CD1c-positive myeloid dendritic cell (primary cell): Measurements from ENCODE around the gene SRPK3.
"Not testable (repeated sequence)": the region's sequence is repeated elsewhere in the genome, so short reads cannot be mapped to it uniquely, and the experiment has no call there.

ENCODE experiments used
- DNase-seq: peaks from one replicate; pipeline ENCODE4 v3.0.0-alpha.2; 2016; ENCODE audit errors: extremely low spot score

The SRPK3 gene

DNA sequence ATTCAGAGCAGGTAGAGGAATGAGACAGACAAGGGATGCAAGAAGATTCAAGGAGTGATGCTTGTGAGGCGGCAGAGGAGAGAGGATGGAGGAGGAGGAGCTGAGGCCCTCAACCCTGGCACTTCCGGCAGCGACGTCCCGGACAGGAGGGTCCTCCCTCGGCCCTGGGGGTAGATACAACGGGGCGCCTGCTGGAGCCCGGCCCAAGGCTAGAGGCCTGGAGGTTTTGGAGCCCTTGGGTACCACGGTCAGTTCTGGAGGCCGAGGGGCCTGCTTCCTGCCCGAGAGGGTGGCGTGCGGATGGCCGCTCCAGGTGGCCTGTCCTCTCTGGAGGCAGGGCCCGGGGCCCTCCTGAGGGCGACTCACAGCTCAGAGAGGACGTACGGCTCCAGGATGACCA is 27.1 kb downstream of the SRPK3 start:
- no peak for DNase-seq

DNA sequence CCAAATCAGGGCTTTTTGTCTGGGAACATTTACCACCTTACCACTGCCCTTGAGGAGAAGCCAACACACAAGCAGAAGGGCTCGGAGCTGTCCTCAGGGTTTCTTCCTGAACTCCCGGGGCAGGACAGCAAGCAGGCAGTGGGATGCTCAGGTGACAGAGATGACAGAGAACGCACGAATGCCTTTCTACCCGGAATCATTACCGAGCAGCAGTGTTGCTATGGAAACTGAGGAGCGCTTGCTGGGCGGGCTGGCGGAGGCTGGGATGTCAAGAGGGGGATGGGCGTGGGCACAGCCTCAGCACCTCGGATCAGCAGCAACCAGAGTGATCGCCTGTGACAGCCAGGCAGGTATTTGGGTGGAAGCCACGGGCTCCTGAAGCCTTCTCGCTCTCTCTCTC is 31.4 kb downstream of the SRPK3 start:
- no peak for DNase-seq

GRCh38 chrX:153813161-153813560 is 32.3 kb downstream of the SRPK3 start:
- DNase-seq: no peak

DNA sequence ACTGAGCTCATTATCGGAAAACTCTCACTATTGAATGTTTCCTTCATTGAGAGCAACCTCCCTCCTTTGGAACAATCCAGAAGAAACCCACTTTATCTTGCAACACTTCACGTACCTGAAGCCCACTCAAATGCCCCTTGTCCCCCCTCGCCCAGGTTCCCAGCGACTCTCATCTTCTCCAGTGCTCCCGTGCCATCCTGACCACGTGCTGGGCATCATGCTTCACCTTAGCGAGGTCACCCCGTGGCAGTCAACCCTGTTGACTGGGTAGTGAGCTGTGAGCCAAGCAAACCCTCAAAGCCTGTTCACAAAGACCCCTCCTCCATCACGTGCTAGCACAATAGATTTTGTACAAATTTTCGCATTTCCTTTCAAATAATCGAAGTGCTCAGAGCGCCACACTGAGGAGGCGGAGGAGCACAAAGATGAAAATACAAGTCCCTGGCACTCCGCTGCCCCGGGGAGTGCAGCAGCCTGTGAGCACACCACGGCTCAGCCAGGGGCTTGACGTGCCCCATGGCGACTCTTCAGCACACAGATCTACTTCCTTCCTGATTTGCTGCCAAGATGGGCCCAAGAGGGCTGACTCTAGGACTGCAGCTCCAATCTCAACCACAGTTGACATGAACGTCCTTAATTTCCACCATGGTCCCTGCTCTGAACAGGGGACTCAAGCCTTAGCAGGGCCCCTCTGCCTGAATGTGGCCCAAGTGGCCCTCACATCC is 33.9 kb downstream of the SRPK3 start:
- no peak for DNase-seq

- no peak for DNase-seq
Observed at GRCh38 chrX:153816831-153817690, 36.2 kb downstream of the SRPK3 start.

- not testable (repeated sequence) for DNase-seq
Observed at GRCh38 chrX:153818064-153818463, 37.2 kb downstream of the SRPK3 start.

- DNase-seq: peak; percentile 56
Observed at GRCh38 chrX:153818571-153819383, 37.9 kb downstream of the SRPK3 start.

DNA sequence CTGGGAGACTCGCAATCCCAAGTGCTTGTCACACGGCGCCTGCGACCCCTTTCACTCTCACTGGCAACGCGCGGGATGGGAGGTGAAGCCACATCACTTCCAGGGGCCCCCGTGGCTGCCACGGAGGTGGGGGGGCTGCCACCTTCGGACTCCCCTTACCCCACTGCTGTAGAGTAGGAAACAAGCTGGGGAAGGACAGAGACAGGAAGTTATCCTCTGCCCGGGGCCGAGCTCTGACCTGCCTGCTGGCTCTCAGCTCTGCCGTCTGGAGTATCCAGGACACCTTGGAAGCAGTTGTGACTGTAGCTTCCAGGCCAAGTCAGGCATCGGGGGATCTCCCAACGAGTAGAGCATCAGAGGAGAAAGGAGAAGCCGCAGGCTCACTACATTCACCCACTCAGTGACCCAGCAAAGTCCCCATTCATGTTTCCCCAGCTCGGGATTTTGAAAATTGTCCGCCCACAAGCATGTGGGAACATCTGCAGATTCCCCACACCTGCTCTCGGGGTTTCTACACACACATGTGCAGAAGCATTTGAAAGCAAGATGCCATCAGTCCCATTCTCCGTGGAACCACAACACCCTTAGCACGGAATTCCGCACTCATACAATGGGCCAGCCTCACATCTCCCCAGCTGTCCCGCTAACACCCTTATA is 38.7 kb downstream of the SRPK3 start:
- DNase-seq: no peak

DNA sequence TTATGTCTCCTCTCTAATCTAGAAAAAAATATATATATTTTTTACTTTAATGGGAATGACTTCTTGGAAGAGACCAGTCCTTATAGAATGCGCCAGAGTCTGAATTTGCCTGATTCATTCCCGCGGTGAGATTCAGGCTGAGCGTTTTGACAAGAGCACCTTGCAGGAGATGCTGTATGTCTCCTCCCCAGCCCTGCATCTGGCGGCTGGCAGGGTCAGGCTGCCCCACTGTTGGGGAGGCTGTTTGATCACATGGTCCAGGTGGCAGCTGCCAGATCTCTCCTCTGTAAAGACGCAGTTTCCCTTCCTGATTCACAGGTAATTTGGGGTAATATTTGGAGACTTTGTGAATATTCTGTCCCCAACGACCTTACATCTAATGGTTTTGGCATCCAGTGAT is 39.8 kb downstream of the SRPK3 start:
- no peak for DNase-seq

DNA sequence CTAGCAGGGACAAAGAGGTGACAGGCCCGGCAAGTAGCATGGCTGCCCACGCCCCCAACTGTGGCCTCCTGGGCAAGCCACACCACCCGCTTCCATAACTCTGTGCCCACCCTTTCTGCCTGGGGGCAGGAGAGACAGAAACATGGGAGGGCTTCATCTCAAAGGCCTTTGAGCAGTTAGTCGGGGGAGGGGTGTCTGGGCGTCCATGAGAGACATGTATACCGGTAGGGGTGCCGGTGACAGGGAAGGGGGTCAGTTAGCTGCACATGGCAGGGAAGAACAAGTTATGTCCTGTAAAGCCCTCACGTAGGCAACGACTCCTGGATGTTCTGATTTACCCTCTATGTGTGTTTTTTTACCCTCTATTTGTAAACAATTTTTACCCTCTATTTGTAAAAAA is 40.2 kb downstream of the SRPK3 start:
- no peak for DNase-seq

DNA sequence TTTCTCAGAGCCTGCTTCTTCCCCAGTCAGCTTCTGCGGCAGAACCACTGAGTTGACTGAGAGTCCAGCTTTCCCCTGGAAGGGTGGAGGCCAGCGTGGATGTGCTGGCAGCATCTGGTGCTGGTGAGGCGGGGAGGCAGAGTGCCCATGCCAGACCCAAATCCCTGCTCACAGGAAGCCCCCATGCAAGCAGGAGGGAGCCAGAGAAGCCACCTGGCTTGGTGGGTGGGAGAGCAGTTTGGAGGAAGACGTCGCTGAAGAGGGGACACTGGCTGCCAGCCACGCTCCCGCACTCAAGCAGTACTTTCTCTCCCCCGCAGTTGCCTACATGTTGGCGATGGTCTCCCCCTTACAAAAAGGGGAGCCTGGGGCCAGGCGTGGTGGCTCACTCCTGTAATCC is 43.5 kb downstream of the SRPK3 start:
- no peak for DNase-seq

GRCh38 chrX:153825042-153825441 is 44.2 kb downstream of the SRPK3 start:
- DNase-seq: no peak

DNA sequence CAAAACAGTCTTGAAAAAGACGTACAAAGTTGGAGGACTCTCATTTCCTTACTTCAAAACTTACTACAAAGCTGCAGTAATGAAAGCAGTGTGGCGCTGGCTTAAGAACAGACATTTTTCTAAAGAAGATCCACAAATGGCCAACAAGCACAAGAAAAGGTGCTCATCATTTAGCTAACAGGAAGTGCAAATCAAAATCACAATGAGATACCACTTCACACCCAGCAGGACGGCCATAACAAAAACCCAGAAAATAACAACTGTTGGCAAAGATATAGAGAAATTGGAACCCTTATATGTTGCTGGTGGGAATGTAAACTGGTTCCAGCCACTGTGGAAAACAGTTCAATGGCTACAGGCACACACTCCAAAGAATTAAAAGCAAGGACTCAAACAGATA is 46.2 kb downstream of the SRPK3 start:
- DNase-seq: no peak

DNA sequence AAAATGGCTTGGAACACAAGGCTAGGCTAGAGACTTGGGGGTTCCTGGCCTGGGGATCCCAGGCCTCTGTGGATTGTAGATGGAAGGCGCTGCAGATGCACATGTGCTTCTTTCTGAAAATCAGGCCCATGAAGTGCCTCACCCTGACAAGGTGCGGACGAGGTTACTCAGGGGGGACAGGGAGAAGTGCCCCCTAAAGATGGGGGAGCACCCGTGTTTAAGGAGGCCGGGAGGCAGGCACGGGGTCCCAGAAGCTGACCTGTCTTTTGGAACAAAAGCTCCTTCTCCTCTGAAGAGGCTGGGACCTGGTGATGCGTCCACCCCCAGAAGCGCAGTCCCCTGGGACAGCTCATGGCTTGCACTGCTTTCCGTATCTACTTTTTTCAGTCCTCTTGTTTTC is 47.1 kb downstream of the SRPK3 start:
- DNase-seq: no peak

GRCh38 chrX:153828308-153828707 is 47.5 kb downstream of the SRPK3 start:
- no peak for DNase-seq

- no peak for DNase-seq
Observed at GRCh38 chrX:153828723-153829548, 48.1 kb downstream of the SRPK3 start.

GRCh38 chrX:153829549-153829798 is 48.6 kb downstream of the SRPK3 start:
- DNase-seq: no peak

DNA sequence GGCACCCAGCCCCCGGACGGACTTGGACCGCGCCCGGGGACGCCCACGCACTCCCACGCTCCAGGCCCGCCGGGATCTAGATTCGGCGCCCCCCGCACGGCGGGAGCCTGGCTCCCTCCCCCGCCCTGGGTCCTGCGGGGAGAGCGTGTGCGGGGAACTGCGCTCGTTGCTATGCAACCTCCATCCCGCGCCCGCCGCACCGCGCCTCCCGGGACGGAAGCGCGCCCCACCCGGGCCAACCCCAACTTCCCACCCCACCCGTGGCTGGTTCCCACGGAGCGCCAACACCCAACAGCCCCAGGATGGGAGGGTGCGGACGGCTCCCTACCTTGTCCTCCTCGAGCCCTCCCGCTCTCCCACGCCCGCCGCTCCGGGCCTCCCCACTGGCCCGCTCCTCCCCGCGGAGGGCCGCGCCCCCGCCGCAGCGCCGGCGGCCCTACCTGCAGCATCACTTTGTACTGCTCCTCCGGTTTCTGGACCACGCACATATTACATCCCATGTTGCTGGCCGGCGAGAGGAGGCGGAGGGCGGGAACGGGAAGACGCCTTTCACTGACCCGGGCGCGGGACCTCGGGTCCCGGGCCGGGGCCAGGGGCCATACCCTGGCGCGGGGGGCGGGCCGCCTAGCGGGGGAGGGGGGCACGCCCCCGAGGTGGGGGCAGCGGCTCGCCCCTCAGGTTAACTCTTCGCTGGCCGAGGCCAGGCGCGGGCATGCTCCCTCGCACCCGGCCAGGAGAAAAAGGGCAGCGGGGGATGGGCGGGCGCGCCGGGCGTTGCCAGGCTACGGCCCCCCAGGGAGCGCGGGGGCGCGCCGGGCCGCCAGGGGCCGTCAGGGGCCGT is 49.2 kb downstream of the SRPK3 start, which contains the start of gene PDZD4:
Gene PDZD4 (minus strand): TSS at position 746 of the 841 bp plus-strand sequence. CDS start 246 bp downstream, at position 500.
- DNase-seq: no peak

DNA sequence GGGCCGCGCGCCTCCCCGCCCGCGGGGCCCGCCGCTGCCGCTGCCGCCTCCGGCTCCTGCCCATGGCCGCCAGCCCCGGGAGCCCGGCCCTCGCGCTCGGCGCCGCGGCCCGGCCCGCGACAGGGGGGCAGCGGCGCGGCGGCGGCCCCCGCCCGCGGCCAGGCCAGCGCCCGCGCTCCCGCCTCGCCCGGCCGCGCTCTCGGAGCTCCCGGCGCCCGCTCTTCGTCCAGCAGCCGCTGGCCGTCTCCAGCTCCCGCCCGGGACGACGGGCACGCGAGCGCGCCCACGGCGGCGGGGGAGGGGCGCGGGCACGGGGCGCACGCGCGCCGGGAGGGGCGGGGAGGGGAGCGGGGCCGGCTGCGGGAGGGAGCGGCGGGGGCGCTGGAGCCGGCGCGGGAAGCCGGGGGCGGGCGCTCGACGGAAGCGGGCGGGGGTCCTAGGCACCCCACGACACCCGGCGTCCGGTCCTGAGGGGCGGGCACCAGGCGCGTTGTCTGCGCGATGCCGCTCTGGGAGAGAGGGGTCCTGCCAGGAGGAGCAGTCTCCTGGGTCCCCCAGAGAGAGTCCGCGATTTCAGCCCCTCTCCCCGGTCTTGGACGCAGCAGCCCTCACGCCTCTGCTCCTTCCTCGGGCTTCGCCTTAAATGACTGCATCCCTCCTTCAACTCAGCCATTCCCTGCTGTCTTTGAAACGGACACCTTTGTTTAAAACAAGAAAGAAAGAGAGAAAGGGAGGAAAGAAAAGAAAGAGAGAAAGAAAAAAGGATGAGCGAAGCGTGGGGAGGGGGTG is 50.0 kb downstream of the SRPK3 start:
- DNase-seq: no peak
